T-helper 1 cell treated with Interleukin-12 subunit alpha and Interleukin-12 subunit beta and Interleukin-4 antibody, amounts not matched to agents 30 μg/mL and 1 μg/mL, for 36 hours (primary cell): ENCODE data around the gene SPIRE1.
A peak's percentile ranks its signal among the peaks of the same experiment; 100 is the strongest.

Source experiments
- H3K27ac Mint-ChIP-seq: one replicate; pipeline ENCODE4 v1.8.0; 2021; ENCODE audit warnings: mild to moderate bottlenecking, mixed read lengths
- H3K27me3 Mint-ChIP-seq: one replicate; pipeline ENCODE4 v1.8.0; 2021; ENCODE audit warnings: low read depth, mixed read lengths
- H3K36me3 Mint-ChIP-seq: one replicate; pipeline ENCODE4 v1.8.0; 2021; ENCODE audit warnings: low read depth, mixed read lengths
- H3K4me1 Mint-ChIP-seq: one replicate; pipeline ENCODE4 v1.8.0; 2021; ENCODE audit warnings: low read depth, mixed read lengths
- H3K4me3 Mint-ChIP-seq: one replicate; pipeline ENCODE4 v1.8.0; 2021; ENCODE audit warnings: mild to moderate bottlenecking, moderate library complexity, mixed read lengths
- H3K9me3 Mint-ChIP-seq: one replicate; pipeline ENCODE4 v1.8.0; 2021; ENCODE audit warnings: mixed read lengths

Gene SPIRE1

GRCh38 chr18:12531749-12532148, 126.2 kb downstream of the SPIRE1 start:
- H3K36me3 Mint-ChIP-seq: no peaks in the 10 kb centered on the region
- H3K27me3 Mint-ChIP-seq: peaks cover 10% of the 10 kb centered on the region
- H3K27ac Mint-ChIP-seq: no peak overlapping the region
- no peak overlapping the region for H3K4me3 Mint-ChIP-seq
- H3K4me1 Mint-ChIP-seq: no peaks in the 10 kb centered on the region
- no peaks in the 10 kb centered on the region for H3K9me3 Mint-ChIP-seq

GRCh38 chr18:12520442-12520992, 137.4 kb downstream of the SPIRE1 start:
- Mint-ChIP-seq H3K9me3 (no peaks in the 10 kb centered on the region), H3K27me3 (peaks cover 23% of the 10 kb centered on the region), H3K36me3 (no peaks in the 10 kb centered on the region), H3K27ac (no peak overlapping the region), H3K4me3 (no peak overlapping the region), H3K4me1 (no peaks in the 10 kb centered on the region)

- Mint-ChIP-seq H3K36me3 (no peaks in the 10 kb centered on the region), H3K4me3 (no peak overlapping the region), H3K9me3 (no peaks in the 10 kb centered on the region), H3K27ac (no peak overlapping the region), H3K27me3 (peaks cover 18% of the 10 kb centered on the region), H3K4me1 (no peaks in the 10 kb centered on the region)
These were observed 138.9 kb downstream of the SPIRE1 start for GRCh38 chr18:12518832-12519531.

- no peaks in the 10 kb centered on the region for H3K9me3 Mint-ChIP-seq
- no peak overlapping the region for H3K27ac Mint-ChIP-seq
- H3K4me3 Mint-ChIP-seq: no peak overlapping the region
- H3K4me1 Mint-ChIP-seq: no peaks in the 10 kb centered on the region
- no peaks in the 10 kb centered on the region for H3K36me3 Mint-ChIP-seq
- H3K27me3 Mint-ChIP-seq: peaks cover 17% of the 10 kb centered on the region
These were observed 139.6 kb downstream of the SPIRE1 start for GRCh38 chr18:12518326-12518725.

GRCh38 chr18:12517142-12517825, 140.6 kb downstream of the SPIRE1 start:
- H3K9me3 Mint-ChIP-seq: no peaks in the 10 kb centered on the region
- H3K4me3 Mint-ChIP-seq: no peak overlapping the region
- H3K36me3 Mint-ChIP-seq: no peaks in the 10 kb centered on the region
- peaks cover 9% of the 10 kb centered on the region for H3K27me3 Mint-ChIP-seq
- H3K4me1 Mint-ChIP-seq: no peaks in the 10 kb centered on the region
- H3K27ac Mint-ChIP-seq: no peak overlapping the region

- peaks cover 9% of the 10 kb centered on the region for H3K27me3 Mint-ChIP-seq
- H3K4me1 Mint-ChIP-seq: no peaks in the 10 kb centered on the region
- no peaks in the 10 kb centered on the region for H3K36me3 Mint-ChIP-seq
- no peaks in the 10 kb centered on the region for H3K9me3 Mint-ChIP-seq
- no peak overlapping the region for H3K4me3 Mint-ChIP-seq
- H3K27ac Mint-ChIP-seq: no peak overlapping the region
These were observed 141.8 kb downstream of the SPIRE1 start for GRCh38 chr18:12516049-12516630.

- no peaks in the 10 kb centered on the region for H3K4me1 Mint-ChIP-seq
- H3K36me3 Mint-ChIP-seq: no peaks in the 10 kb centered on the region
- H3K4me3 Mint-ChIP-seq: no peak overlapping the region
- no peak overlapping the region for H3K27ac Mint-ChIP-seq
- no peaks in the 10 kb centered on the region for H3K9me3 Mint-ChIP-seq
- H3K27me3 Mint-ChIP-seq: peaks cover 9% of the 10 kb centered on the region
These were observed 142.4 kb downstream of the SPIRE1 start for GRCh38 chr18:12515550-12515949.

GRCh38 chr18:12507007-12507406, 150.9 kb downstream of the SPIRE1 start:
- Mint-ChIP-seq H3K27me3 (no peaks in the 10 kb centered on the region), H3K27ac (no peak overlapping the region), H3K4me3 (no peak overlapping the region), H3K9me3 (no peaks in the 10 kb centered on the region), H3K4me1 (no peaks in the 10 kb centered on the region), H3K36me3 (no peaks in the 10 kb centered on the region)

GRCh38 chr18:12500986-12501385, 156.9 kb downstream of the SPIRE1 start:
- Mint-ChIP-seq H3K27ac (no peak overlapping the region), H3K4me3 (no peak overlapping the region), H3K9me3 (no peaks in the 10 kb centered on the region), H3K4me1 (no peaks in the 10 kb centered on the region), H3K27me3 (no peaks in the 10 kb centered on the region), H3K36me3 (no peaks in the 10 kb centered on the region)

GRCh38 chr18:12497839-12498238, 160.1 kb downstream of the SPIRE1 start:
- Mint-ChIP-seq H3K9me3 (no peaks in the 10 kb centered on the region), H3K36me3 (no peaks in the 10 kb centered on the region), H3K4me1 (no peaks in the 10 kb centered on the region), H3K27ac (no peak overlapping the region), H3K4me3 (no peak overlapping the region), H3K27me3 (no peaks in the 10 kb centered on the region)

GRCh38 chr18:12497296-12497695, 160.6 kb downstream of the SPIRE1 start:
- no peaks in the 10 kb centered on the region for H3K9me3 Mint-ChIP-seq
- H3K4me1 Mint-ChIP-seq: no peaks in the 10 kb centered on the region
- no peaks in the 10 kb centered on the region for H3K36me3 Mint-ChIP-seq
- H3K27me3 Mint-ChIP-seq: no peaks in the 10 kb centered on the region
- H3K4me3 Mint-ChIP-seq: no peak overlapping the region
- H3K27ac Mint-ChIP-seq: peak overlapping the region; percentile 20

- no peaks in the 10 kb centered on the region for H3K4me1 Mint-ChIP-seq
- no peaks in the 10 kb centered on the region for H3K36me3 Mint-ChIP-seq
- H3K9me3 Mint-ChIP-seq: no peaks in the 10 kb centered on the region
- H3K4me3 Mint-ChIP-seq: no peak overlapping the region
- H3K27me3 Mint-ChIP-seq: no peaks in the 10 kb centered on the region
- no peak overlapping the region for H3K27ac Mint-ChIP-seq
These were observed 165.0 kb downstream of the SPIRE1 start for GRCh38 chr18:12492907-12493306.

GRCh38 chr18:12491611-12492435, 166.1 kb downstream of the SPIRE1 start:
- H3K4me1 Mint-ChIP-seq: no peaks in the 10 kb centered on the region
- H3K9me3 Mint-ChIP-seq: no peaks in the 10 kb centered on the region

GRCh38 chr18:12485479-12486105, 172.3 kb downstream of the SPIRE1 start:
- H3K4me3 Mint-ChIP-seq: no peak overlapping the region
- no peaks in the 10 kb centered on the region for H3K9me3 Mint-ChIP-seq

More at GRCh38 chr18:12491611-12492435, 166.1 kb downstream of the SPIRE1 start:
- H3K27ac Mint-ChIP-seq: no peak overlapping the region
- H3K36me3 Mint-ChIP-seq: no peaks in the 10 kb centered on the region
- no peak overlapping the region for H3K4me3 Mint-ChIP-seq
- no peaks in the 10 kb centered on the region for H3K27me3 Mint-ChIP-seq

More at GRCh38 chr18:12485479-12486105, 172.3 kb downstream of the SPIRE1 start:
- H3K4me1 Mint-ChIP-seq: peaks cover 5% of the 10 kb centered on the region
- no peaks in the 10 kb centered on the region for H3K36me3 Mint-ChIP-seq
- H3K27ac Mint-ChIP-seq: no peak overlapping the region
- H3K27me3 Mint-ChIP-seq: no peaks in the 10 kb centered on the region
